HG03469 (cell line): ENCODE results near the gene CLDN6.

Source experiments
- ATAC-seq: cut with Tn5 transposase; IDR thresholded peaks from one replicate; pipeline ENCODE4 v1.9.1; 2021; ENCODE audit warnings: mild to moderate bottlenecking, moderate library complexity, moderate number of reproducible peaks; ENCODE audit not compliant: unreplicated experiment

The CLDN6 gene

DNA sequence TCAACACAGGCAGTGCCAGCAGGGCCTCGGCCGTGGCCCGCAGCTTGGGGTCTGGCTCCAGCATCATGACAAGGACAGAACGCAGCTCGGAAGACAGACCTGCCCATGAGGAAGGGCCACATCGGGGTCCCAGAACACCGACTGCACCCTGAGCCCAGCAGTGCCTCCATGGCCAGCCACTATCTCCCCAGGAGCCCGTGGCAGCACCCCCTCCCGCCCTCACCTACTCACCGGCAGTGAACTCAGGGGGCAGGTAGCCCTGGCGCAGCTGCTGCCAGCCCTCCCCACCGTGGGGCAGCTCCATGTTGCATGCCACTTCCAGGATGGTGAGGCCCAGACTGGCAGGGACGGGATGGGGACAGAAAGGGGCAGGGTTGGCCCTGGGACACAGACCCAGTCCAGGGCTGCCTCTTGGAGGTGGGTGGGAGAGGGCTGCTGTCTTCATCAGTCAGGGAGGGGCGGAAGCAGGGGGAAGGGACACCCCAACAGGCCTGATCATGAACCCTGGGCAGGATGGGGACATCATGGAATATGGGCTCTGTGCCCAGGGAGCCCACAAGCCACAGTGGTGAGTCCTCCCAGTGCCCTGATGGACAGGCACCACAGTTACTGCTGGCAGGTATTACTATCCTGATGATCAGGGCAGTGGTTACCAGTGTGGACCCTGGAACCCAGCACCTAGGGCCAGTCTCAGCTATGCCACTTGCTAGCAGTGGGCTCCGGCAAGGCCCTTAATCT lies 43.5 kb downstream of the CLDN6 start:
- no peak for ATAC-seq

DNA sequence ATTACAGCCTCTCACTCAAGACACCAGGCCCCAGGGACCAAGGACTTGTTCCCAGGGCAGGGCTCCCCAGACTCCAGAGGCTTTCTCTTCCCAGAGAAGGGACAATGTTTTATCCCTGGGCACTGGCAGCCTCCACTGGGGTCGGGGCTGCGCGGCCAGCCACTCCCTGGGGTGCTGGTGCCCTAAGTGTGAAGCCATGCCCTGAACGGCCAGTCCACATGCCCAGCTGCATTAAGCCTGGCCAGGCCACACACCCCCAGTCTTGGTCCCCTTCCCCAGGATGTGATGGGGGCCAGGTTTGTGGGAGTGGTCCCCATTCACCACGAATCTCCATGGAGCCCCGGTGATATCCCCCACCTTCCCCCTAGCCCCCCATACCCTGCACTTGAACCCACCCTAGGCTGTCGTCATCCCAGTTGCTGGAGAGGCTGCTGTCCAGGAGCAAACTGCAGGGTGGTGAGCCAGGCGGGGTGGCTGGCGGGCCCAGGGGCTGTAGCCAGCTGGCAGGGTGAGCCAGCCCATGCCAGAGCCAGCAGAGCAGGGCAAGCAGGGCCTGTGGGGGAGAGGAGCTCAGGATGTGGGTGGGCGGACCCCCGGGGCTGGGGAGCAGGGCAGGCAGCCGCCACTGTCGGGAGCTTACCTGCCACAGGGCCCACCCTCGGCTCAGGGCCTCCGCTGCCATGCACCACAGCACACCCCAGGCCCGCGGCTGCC lies 44.2 kb downstream of the CLDN6 start:
- ATAC-seq = no peak

DNA sequence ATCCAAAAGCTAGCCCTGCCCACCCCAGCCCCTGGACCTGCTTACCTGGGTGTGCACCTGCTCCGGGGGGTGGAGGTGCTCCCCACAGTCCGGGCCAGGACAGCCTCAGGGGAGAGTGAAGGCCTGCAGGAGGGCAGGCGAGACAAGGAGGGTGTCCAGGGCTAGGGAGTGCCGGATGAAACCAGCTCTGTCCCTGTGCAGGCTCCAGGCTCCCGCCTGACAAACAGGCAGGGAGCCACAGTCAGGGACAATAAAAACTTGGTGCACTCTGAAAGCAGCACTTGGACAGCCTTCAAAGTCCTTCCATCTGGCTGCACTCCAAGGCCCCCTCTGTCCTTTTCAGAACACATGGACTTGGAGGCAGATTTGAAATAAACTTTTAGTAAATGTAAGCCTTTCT lies 44.9 kb downstream of the CLDN6 start:
- ATAC-seq = no peak

DNA sequence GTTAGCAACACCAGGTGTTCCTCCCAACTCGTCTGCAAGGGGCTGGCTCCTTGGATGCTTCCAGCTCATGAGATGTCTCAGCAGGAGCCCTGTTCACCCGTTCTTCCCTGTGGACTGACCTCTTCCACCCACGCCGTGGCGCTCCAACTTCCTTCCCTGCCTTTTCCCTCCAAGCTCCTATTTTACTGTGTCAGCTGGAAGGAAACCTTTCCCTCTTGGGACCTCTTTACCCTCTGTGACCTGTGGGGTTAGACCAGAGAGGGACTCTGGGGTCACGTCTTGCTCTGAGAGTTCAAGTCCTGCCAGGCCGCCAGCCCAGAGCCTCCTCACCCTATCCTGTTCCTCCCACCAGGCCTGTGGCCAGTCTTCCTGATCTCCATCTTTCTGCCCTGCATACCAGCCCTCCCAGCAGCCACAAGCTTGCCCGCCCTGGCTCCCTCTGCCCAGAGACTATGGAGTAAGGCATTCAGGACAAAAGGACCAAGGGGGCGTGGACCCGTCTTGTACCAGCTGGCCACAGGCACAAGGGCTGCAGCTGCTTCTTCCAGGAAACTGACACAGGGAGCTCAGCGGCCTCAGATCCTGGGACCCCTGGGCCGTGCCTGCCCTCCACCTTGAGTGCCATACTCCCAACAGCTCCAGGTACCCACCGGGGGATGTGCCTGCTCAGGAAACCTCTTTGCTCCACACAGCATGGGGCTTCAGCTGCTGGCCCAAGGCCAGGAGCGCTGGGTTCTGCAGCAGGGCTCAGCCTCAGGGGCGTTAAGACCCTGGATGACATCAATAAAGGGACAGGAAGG lies 45.8 kb downstream of the CLDN6 start:
- ATAC-seq = no peak

DNA sequence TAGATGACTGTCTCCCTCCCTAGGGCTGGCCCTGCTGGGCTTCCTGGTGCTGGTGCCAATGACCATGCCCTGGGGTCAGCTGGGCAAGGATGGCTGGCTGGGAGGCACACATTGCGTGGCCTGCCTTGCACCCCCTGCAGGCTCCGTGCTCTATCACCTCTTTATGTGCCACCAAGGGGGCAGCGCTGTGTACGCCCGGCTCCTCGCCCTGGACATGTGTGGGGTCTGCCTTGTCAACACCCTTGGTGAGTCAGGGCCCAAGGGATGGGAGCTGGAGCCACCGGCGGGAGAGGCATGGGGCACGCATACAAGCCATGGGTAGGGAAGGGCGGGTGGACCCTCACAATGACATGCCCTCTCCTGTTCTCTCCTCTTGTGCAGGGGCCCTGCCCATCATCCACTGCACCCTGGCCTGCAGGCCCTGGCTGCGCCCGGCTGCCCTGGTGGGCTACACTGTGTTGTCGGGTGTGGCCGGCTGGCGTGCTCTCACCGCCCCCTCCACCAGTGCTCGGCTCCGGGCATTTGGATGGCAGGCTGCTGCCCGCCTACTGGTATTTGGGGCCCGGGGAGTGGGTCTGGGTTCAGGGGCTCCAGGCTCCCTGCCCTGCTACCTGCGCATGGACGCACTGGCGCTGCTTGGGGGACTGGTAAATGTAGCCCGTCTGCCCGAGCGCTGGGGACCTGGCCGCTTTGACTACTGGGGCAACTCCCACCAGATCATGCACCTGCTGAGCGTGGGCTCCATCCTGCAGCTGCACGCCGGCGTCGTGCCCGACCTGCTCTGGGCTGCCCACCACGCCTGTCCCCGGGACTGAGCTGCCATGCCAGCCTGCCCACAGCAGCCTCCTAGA lies 46.6 kb downstream of the CLDN6 start:
- no peak for ATAC-seq

DNA sequence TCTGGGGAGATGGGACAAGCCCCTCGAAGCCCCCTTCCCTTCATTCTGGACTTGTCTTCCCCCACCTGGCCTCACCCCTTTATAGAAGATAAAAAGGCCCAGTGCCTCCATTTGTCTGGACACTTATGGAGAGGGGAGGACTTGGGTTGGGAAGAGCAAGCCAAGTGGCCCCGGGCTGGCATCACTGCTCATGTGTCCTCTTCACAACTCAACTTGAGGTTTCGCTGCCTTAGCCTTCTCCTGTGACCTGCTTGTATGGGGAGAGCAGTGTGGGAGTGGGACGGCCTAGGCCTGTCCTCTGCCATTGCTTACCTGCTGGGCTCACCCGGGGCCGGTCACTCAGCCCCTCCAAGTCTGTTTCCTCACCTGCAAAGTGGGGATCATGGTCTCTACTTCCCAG lies 47.4 kb downstream of the CLDN6 start:
- no peak for ATAC-seq

DNA sequence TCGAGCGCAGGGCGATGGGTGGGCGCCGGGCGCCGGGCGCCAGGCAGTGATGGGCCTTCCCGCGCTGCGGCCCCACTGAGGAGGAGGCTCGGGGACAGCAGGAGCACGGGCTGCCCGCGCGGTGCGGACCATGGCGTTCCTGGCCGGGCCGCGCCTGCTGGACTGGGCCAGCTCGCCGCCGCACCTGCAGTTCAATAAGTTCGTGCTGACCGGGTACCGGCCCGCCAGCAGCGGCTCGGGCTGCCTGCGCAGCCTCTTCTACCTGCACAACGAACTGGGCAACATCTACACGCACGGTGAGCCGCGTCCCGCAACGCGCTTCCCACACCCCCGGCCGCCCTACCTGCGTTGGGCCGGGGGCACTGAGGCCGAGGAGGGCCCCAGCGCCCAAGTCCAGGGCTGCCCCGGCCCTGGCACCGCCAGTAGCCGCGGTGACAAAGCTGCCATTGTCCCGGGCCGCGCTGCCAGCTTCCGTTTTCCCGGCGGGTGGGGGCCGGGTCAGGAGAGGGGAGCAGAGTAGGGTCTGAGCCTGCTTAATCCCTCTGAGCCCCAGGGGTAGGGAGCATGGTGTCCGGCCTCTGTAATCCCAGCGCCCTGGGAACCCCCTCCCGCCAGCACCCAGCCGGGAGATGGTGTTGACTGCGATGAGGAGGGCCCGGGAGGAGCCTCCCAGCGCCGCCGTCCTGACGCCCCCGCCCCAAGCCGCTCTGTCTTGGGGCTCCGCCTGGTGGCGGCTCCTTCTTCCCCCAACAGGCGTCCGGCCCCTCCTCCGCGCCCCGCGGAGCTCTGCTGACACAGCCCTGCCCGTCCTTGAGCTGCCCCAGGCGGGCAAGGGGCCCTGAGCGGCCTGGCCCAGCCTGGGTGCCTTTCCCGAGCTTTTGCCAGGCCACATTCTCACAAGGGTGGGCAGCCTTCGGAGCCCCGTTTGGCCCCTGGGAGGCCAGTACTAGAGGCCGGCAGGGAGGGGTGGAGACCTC lies 48.1 kb downstream of the CLDN6 start:
- ATAC-seq = peak; percentile 26

DNA sequence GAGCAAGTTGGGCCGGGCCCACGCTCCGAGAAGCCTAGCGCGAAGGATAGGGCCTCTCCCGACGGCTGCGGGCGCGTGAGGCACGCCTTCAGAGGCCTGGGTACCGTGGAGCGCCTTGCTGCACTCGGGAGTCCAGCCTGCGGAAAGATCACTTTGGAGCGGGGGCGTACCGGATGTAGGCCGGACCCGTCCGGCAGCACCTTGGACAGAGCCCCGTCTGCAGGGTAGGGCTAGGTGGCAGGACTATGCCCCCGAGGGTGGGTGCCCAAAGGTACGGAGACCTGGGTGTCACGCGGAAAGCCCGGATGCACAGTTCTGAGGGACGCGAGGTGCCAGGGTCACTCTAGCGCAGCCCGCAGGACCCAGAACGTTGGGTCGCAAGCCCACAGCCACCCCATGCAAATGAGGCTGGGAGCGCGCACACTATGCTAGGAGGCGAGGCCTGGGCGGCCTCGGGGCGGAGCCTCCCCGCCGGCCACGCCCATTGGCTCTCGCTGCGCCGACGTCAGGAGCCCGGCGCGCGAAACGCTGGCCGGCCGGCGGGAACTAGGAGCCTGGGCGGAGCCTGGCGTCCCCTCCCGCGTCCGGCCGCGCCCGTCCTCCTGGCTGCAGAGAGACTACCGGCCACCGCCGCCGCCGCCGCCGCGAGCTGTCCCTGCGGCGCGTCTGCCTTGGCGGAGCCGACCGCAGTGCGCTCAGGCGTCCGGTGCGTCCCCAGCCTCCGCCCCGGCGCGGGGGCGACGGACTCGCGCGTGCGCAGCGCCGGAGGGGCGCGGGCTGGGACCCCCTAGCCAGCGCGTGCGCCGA lies 49.0 kb downstream of the CLDN6 start, which contains the start of gene PAQR4:
PAQR4 (plus strand) TSS at position 611 of the 807 bp plus-strand sequence. CDS start 327 bp downstream, outside the sequence.
- ATAC-seq = peak; percentile 46

DNA sequence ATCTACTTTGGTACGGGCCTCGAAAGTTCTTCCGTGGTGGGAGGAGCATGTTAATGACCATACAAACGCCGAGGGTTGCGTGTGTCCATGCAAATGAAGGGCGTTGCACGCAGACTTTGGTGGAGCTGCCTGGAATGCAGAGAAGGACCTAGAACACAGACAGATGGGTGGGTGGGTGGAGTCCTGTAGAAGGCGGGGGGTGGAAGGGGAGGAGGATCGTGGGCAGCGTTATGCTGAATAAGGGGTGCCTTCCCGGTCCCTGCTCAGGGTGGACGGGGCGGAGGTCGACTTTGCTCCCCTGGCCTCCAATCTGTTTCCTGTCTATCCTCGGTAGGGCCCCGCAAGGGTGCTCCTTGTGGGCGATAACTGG lies 49.6 kb downstream of the CLDN6 start:
- ATAC-seq = no peak

DNA sequence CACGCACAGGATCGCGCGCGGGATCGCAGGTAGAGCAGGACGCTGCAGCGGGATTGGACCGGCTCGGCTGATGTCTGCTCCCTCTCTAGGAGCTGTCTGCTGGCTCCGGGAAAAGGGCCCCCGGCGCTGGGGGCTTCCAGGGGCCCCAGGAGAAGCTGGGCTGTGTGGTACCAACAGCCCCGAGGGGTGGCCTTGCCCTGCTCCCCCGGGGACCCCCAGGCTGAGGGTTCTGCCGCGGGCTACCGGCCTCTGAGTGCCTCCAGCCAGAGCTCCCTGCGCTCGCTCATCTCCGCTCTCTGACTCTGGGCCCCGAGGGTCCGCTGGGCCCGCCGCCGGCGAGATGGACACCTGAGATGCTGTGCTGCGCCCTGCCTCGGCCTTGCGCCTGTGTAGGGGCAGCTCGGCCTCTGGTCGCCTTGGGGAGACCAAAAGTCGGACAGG lies 50.2 kb downstream of the CLDN6 start:
- ATAC-seq = no peak

DNA sequence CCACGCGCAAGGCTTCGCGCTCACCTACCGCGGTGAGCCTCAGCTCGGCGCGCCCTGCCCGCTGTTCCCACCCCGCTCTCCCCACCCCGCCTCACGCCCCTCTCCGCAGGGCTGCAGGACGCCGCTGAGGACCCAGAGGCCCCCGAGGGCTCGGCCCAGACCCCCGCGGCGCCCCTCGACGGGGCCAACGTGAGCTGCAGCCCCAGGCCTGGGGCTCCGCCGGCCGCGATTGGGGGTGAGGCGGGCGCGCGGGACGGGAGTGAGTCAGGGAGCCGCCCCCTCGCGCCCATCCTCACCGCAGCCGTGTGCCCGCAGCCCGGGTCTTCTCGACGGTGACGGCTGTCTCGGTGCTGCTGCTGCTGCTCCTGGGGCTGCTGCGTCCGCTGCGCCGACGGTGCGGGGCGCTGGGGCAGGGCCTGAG lies 50.8 kb downstream of the CLDN6 start:
- ATAC-seq = no peak

DNA sequence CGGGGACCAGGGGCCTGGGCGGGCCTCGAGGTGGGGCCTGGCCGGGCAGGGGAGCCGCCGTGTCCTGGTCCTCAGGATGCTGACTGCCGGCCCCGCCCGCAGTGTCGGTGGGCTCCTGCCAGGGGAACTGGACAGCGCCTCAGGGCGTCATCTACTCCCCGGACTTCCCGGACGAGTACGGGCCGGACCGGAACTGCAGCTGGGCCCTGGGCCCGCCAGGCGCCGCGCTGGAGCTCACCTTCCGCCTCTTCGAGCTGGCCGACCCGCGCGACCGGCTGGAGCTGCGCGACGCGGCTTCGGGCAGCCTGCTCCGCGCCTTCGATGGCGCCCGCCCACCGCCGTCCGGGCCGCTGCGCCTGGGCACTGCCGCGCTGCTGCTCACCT lies 51.2 kb downstream of the CLDN6 start:
- ATAC-seq = no peak

DNA sequence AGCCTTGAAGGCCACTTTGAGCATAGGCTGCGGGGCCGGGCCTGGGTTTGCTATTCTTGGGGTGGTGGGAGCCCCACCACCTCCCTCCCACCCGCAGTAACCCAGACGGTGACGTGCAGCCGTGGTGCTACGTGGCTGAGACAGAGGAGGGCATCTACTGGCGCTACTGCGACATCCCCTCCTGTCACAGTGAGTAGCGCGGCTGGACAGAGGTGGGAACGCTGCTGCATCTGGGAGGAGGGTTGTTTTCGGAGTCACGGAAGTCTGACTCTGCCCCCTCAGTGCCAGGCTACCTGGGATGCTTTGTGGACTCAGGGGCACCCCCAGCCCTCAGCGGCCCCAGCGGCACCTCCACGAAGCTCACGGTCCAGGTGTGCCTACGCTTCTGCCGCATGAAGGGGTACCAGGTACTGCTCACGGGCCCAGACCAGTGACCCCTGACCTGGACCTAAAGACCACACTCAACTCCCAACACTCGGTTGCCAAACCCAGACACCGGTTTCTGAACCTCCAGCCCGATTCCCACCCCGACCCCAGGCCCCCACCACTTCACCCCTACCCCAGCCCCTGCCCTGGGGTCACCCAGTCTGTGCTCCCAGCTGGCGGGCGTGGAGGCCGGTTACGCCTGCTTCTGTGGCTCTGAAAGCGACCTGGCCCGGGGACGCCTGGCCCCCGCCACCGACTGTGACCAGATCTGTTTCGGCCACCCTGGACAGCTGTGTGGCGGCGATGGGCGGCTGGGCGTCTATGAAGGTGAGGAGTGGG lies 51.8 kb downstream of the CLDN6 start:
- ATAC-seq = no peak
